Activated CD8-positive, alpha-beta memory T cell treated with anti-CD3 and anti-CD28 coated beads, Interleukin-2, amount 50 U/mL, for 24 hours (primary cell): ENCODE results near the gene OR2C3.
"Not testable (repeated sequence)": the region's sequence is repeated elsewhere in the genome, so short reads cannot be mapped to it uniquely, and the experiment has no call there.

Experiments
- DNase-seq: peaks from one replicate; pipeline ENCODE4 v3.0.0-alpha.2; 2020; ENCODE audit errors: extremely low read depth

The OR2C3 gene

DNA sequence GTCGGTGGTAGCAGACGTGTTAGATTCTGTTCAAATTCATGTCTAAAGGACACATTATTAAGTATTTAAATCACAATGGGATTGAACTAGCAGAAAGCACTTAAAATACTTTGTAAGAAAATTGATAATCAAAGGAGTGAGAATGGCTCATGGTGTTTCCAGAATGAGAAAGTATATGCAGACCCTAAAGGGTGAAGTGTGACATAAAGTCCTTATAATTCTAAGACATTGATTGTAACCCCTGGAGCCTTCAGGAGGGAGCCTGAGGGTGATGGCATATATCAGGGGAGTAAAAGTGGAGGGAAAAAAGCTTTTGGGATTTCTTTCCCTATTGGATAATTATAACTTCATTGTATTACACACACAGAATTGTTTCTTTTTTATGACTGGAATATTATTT, at the start of gene OR2C3:
Gene OR2C3 (minus strand): TSS at position 101 of the 400 bp plus-strand sequence. CDS start 3,929 bp downstream, outside the sequence.
- no peak for DNase-seq

DNA sequence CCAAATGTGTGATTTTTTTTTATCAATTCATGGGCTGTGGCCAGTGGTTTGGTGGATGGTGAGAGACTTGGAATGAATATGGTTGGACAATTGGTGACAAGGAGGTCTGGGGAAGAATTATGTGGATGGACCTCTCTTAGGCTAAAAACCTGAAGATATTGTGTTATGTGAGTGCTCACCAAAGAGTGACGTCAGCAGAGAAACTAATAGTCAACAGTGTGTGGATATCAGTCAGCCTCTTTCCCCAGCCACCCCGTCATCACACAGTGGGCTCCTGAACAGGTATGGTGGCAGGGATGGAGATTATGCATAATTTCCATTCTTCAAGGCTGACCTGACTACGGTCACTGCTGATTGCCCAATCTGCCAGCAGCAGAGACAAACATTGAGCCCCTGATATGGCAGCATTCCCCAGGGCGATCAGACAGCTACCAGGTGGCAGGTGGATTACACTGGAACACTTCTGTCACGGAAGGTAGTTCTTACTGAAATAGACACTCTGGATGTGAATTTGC, 42.8 kb upstream of the OR2C3 start:
- DNase-seq: no peak

DNA sequence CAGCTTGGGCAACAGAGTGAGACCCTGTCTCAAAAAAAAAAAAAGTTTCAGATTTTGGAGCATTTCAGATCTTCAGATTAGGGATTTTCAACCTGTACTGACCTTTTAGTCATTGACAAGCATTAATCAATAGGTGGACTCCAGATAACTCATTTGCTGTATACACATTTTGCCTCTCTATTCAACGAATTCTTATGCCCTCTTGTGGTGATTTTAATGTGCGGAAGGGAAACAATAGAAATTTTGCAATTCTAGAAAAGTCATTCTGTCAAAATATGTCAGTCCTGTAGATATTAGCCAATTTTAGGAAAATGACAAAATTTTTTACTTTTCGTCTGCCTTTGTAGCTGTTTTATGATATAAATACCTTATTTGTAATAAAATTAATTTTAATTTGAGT, 40.3 kb upstream of the OR2C3 start:
- DNase-seq: no peak

DNA sequence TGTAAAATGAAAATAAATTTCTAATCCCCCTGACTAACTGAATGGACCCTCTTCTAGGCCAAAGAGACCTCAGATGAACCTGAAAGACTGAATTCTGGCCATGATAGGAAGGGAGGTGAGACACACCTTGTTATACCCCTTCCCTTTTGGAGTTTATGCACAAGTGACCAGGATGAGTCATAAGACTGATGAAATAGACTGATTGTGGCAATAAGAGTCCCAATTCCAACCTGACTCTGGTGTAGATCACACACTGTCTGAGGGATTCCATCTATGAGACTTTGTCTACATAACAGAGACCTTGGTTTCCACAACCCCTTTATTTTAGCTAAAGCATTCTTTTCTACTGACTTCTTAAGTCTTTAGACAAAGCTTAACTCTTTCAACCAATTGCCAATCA, 38.4 kb upstream of the OR2C3 start:
- DNase-seq: no peak

DNA sequence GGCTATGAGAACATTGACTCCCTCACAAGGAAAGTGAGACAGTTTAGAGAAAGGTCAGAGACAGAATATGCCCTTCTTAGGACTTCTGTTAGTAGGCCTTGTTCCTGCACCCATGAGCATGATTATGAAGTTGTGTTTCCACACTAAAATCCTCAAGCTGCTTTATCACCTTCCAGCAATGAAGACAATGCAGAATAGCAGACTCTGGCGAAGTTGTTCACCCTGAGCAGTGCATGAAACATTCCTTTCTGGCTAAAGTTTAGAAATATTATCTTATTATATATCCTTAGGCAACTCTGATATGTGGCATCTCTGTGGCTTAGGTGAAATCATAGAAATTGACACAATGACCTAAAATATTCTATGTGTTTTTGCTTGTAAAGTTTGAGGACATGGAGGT, 38.0 kb upstream of the OR2C3 start:
- no peak for DNase-seq

DNA sequence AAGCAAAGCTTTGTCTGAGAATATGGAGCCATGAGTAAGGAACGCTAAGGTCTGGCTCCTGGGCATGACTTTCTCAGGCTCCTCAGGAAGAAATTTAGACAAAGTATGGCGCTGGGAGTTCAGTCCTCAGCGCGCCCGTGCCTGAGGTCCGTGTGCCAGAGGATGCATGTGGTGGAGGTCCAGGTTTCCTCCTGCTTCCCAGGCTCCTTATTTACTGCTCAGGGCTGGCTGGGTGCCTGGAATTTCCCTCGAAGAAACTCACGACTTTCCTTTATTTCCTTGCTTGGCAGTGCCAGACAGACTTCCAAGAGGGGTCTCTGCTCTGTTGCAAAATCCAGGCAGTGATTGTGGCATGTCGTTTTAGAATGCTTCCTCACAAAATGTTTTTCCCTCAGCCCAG, 26.0 kb upstream of the OR2C3 start:
- DNase-seq: no peak

DNA sequence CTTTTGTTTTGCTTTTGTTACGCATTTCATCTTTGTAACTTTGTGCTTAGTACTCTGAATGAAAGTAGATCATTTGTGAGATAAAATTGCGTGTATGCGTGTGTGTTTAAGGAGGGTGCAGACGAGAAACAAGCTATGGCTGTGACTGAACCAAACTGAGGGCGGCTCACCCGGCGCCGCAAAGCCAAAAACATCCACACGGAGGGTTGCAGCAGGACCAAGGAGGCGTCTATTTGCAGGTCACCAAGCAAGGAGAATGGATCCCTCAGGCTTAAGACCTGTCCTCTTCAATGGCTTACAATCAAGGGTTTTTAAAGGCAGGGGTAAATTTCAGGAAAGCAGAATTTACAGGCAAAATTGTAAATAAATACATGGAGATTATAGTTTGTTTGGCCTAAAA, 25.5 kb upstream of the OR2C3 start:
- DNase-seq: no peak

DNA sequence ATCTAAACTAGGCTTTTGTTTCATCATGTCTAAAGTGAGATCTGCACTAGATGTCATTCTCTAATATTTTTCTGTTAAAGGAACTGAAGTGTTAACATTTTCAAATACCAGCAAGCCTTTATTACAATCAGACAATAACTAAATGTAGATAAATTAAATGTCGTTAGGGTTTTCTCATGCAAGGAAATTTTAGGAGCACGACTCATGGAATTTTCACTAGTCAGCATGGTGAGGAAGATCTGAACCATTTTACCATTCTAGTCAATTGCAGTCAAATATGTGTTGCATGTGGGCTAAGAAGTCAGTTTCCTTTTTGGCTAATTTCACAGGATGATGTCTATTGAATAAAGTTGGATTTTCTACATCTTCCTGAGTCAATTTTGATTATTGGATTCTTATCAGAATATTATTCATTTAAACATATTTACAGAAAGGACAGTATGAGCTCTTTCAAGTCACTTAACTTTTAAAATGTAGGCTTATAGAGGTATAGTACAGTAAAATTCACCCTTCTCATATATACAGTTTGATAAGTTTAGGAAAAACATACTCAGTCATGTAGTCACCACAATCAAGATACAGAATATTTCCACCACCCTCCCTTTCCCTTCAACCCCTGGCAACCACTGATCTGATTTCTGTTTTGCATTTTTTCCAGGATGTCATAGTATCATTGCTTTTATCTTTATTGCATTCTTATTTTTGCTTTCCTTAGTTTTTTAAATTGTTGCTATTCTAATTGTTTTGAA, 21.9 kb upstream of the OR2C3 start:
- DNase-seq: no peak

DNA sequence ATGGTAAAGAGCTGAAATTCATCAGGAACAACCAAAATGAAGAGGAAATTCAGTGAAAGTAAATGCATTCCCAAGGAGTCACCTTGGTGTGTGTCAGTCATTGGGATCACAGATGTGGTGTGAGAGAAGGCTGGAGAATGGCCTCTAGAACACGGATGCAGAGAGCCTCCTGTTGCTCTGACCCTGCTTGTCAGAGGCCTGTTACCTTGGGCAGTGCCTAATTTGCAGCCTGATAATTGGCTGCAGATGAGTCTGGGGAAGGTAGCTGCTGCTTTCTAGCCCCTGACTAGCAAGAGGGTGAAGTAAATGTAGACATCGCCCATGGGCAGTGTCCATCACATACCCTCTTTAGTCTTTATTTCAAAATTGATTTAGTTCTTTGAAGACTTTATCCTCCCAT, 16.0 kb upstream of the OR2C3 start:
- no peak for DNase-seq

DNA sequence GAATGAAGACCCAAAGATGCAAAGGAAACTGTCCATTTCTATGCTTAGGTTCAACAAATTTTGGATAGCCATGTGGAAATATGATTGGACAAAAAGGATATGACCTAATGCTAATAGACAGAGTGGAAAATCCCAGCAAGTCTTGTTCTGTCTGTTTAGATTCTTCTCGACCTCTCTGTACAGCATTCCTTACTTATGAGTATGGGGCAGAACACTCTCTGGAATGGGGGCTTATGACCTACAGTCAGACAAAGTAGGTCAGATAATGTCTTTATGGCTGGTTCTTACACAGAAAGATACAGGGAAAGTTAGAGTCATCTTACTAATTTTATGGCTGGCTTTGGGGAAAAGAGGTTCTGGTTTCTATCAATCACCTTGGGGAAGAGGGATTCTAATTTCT, 15.5 kb upstream of the OR2C3 start:
- DNase-seq: no peak

DNA sequence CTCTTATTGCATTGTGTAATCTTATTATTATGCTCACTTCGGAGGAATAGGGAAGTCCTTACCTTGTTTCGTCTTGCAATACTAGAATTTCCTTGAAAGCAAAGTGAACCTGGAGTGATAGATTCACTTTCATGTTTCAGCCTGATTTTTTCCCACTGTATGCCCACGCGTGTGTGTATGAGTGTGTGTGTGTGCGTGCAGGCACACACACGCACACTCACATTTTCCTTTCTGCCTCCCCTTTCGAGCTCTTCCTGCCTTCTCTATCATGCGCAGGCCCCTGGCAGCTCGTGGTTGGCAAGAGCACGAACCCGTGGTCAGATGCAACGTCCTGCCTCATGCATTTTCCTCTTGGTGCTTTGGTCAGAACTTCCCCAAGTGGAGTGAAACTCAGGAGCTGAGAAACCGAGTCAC, 12.5 kb upstream of the OR2C3 start, which contains the start of gene GCSAML:
Gene GCSAML (plus strand): TSS at position 366 of the 414 bp plus-strand sequence. CDS start 58 bp downstream, outside the sequence.
- no peak for DNase-seq

DNA sequence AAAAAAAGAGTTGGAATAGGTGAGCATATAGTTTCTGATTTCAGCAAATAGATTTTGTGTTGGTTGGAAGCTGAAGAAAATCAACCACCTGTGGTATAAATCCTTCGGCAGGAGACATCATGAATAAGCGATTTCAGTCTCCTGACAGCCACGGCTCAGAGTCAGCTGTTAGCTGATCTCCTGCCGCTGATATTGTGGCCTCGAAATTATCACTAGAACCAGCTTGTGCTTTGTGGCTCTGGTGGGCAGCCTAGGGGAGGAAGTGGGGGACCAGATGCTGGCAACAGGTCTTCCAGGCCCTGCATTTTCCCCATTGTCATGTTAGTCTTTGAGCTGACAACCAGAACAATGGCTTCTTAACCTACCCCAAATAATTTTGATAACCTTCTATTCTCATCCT, 11.9 kb upstream of the OR2C3 start:
- DNase-seq: no peak

DNA sequence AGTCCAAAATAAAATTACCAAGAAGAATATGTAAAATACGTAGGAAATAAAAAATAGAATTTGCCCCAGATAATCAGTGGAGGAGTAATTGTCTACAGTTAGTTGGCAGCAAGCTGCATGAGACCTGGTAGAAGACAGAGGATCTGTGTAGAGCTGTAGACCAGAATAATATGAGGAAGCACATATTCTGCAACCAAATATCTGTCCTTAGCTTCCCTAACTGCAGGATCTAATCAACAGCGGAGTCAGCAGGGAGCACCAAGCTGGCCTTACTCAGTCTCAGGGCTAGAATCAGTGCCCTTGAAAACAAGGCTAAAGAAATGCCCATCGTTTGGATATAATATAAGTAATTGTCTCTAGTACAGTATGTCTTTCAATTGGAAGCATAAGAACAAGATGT, 6.6 kb upstream of the OR2C3 start:
- DNase-seq: no peak

DNA sequence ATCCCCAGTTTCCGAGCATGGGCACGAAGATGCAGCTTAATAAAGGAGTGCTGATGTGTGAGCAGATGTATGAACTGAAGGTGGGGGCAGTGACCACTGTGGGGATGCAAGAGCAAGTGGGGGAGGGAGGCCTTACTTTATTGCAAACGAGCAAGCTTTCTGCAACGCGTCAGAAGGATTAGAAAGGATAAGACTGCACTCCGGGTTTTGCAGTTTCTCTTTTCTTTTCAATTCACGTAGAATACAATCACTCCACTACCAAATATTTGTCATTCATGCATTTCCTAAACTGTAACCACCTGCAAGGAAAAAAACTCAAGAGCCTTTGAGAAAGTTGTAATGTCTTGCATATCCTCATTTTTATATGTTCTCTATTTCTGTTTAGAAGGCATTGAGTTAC, 4.3 kb upstream of the OR2C3 start:
- DNase-seq: no peak

DNA sequence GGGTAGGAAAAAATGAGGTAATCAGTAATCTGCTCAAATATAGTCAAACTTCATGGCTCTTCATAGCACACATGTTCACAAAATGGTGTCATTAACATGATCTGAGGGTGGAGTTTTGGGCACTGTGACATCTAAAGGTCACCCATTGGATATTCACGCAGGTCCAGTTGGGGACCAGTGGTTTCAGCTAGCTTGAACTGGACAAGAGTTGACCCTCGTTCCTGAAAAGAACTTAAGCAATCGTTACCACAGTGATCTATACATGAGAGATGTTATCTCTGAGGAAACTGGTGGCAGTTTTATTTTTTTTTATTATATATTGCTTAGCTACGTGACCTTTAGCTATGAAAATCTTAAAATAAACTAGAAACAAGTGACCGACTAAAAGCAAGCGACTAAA, 3.0 kb upstream of the OR2C3 start:
- no peak for DNase-seq

DNA sequence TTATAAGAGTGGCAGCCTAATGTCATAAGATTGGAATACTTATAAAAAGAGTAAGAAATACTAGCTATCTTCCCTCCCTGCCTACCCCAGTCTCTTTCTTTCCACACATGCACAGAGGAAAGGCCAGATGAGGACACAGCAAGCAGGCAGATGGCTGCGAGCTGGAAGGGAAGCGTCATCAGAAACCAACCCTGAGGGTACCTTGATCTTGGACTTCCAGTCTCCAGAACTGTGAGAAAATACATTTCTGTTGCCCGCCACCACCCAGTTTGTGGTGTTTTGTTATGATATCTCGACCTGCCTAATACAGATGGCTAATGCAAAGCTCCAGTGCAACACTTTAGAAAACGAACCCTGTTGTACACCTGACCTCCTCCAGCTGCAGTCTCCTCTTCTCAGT, 2.3 kb upstream of the OR2C3 start:
- DNase-seq: no peak

DNA sequence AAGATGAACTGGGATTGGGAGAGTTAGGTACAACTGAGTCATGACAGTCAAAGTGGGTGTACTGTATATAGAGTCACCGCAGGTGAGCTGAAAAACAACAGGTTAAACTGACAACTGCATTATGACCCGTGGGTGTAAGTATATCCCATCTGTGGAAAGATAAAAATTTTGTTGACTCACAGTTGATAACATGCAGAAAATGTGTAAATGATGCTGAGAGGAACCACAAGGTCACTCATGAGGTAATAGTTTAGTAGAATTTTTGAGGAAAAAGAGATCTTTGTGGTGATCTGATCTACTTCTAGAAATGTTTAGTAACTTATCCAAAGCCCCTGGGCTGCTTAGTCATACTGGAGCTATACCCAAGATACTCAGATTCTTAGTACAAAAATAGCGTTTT, 838 bp downstream of the OR2C3 start:
- no peak for DNase-seq

DNA sequence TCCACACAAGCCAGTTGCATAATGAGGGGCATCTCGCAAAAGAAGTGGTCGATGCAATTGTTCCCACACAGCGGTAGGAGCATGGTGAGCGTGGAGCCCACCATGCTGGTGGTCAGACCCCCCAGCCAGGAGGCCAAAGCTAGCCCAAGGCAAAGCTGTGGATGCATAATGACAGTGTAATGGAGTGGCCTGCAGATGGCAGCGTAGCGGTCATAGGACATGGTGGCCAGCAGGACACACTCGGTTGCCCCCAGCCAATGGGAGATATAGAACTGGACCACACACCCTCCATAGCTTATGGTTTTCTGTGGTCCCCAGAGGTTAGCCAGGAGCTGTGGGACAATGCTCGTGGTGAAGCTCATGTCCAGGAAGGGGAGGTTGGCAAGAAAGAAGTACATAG, 4.3 kb downstream of the OR2C3 start:
- DNase-seq: no peak

DNA sequence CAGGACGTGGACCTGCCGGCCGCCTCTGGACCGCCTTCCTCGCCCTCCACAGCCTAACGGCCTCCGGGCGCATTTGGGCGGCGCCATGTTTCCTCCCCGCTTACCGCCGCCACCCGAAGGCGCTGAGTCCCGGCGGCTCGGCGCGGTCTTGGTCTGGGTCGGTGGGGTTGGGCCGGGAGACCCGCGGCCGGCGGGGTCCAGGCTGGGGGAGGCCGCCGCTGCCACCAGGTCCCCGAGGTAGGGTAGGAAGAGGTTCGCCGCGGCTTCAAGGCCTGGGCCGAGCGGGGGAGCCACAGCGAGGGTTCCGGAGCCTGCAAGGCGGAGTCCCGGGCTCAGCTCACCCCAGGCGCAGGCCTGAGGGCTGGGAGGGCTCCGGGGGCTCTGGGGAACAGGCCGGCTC, 5.5 kb downstream of the OR2C3 start:
- no peak for DNase-seq

DNA sequence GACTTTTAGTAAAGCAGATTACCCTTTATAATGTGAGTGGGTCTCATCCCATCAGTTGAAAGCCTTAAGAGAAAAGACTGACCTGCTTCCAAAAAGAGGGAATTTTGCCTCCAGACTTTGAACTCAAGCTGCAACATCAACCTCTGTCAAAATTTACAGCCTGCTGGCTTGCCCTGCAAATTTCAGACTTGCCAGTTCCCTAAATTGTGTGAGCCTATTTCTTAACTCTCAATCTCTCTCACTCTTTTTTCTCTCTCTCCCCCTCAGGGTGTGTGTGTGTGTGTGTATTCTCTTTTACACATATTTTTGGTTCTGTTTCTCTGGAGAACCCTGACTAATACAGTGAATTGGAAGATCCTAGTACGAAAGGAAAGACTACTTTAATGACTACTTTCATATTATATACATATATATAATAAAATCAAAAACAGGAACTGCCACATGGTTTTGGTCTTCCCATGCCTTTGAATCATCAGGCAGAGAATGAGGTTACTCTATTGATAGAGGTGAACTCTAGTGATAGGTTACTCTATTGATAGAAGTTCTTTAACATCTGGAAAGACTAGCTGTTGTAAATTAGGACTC, 6.4 kb downstream of the OR2C3 start:
- no peak for DNase-seq

DNA sequence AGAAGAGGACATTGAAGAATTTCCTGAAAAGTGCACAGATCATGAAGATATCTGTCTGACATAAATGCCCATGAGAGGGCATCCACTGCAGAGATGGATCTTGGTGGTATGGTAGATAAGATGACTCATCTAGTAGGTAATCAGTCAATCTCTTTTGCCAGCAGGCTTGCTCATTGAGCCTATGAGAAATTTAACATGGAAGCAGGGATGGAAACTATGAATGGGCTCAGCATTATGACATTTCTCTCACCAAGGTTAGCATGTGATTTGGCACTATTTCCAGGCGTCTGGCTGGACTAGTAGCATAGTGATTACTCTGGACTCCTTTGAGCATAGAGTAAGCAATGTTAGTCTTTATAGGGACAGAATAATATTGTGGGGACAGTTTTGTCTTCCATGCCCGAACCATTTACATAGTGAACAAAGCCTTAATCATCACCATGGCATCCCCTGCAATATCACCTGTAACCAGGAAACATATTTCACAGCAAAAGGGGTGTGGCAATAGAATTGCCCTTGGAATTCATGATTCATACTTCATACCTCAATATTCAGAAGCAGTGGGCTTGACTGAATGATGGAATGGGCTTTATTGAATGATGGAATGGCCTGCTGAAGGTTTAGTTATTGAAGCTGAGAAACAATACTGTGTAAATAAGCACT, 7.3 kb downstream of the OR2C3 start:
- no peak for DNase-seq

DNA sequence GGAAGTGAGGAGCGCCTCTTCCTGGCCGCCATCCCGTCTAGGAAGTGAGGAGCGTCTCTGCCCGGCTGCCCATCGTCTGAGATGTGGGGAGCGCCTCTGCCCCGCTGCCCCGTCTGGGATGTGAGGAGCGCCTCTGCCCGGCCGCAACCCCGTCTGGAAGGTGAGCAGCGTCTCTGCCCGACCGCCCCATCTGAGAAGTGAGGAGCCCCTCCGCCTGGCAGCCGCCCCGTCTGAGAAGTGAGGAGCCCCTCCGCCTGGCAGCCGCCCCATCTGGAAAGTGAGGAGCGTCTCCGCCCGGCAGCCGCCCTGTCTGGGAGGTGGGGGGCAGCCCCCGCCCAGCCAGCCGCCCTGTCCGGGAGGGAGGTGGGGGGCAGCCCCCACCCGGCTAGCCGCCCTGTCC, 14.4 kb downstream of the OR2C3 start:
- not testable (repeated sequence) for DNase-seq

DNA sequence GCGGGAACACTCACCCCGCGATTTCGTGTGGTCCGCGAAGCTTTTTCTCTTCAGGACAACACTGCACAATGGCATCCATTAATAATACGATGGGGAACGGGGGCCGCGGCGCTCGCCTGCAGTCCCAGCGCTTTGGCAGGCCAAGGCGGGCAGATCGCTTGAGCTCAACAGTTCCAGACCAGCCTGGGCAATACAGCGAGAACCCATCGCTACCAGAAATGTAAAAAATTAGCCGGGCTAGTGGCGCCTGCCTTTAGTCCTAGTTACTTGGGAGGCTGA, 17.7 kb downstream of the OR2C3 start:
- no peak for DNase-seq
